Measurements from ENCODE around the gene COX4I2.
"Not testable (repeated sequence)": the region's sequence is repeated elsewhere in the genome, so short reads cannot be mapped to it uniquely, and the experiment has no call there.

- TF ChIP-seq CTCF, POLR2A (IDR thresholded peaks at IDR 0.05): not testable (repeated sequence)
Measured at GRCh38 chr20:31623123-31623505, 14.6 kb upstream of the COX4I2 start.

Data from transverse colon (tissue), 3 donors.